BLaER1 (cell line): ENCODE measurements around the gene ASMTL.
"Not testable (repeated sequence)": the region's sequence is repeated elsewhere in the genome, so short reads cannot be mapped to it uniquely, and the experiment has no call there.

Experiments
- H3K27ac ChIP-seq: shearing (Covaris generic); formaldehyde crosslinking; 2 replicates; pipeline ENCODE4 v1.8.1; 2022
- H3K27me3 ChIP-seq: shearing (Covaris generic); formaldehyde crosslinking; 2 replicates; pipeline ENCODE4 v1.8.1; 2022
- H3K36me3 ChIP-seq: shearing (Covaris generic); formaldehyde crosslinking; 2 replicates; pipeline ENCODE4 v1.8.1; 2022
- H3K4me1 ChIP-seq: shearing (Covaris generic); formaldehyde crosslinking; 2 replicates; pipeline ENCODE4 v1.8.1; 2022
- H3K4me2 ChIP-seq: shearing (Covaris generic); formaldehyde crosslinking; 2 replicates; pipeline ENCODE4 v1.8.1; 2022
- H3K4me3 ChIP-seq: shearing (Covaris generic); formaldehyde crosslinking; 2 replicates; pipeline ENCODE4 v1.8.1; 2022
- H3K9ac ChIP-seq: shearing (Covaris generic); formaldehyde crosslinking; 2 replicates; pipeline ENCODE4 v1.8.1; 2022
- H3K9me3 ChIP-seq: shearing (Covaris generic); formaldehyde crosslinking; 2 replicates; pipeline ENCODE4 v1.8.1; 2022
- H4K20me1 ChIP-seq: shearing (Covaris generic); formaldehyde crosslinking; 2 replicates; pipeline ENCODE4 v1.8.1; 2022
- Cebpa-rat ChIP-seq: shearing (Covaris generic); IDR thresholded peaks from 2 replicates; pipeline ENCODE4 v1.8.1; 2022

ASMTL gene

GRCh38 chrX:1481636-1482529, 29.2 kb upstream of the ASMTL start:
- TF ChIP-seq Cebpa-rat, result peak; percentile 99
- Histone ChIP-seq H3K9me3 (peaks cover 16% of the 10 kb centered on the region), H3K4me3 (peak overlapping the region; percentile 45), H3K36me3 (peaks cover 75% of the 10 kb centered on the region), H3K9ac (peak overlapping the region; percentile 77), H4K20me1 (peaks cover 64% of the 10 kb centered on the region), H3K4me1 (peaks cover 69% of the 10 kb centered on the region), H3K27me3 (no peaks in the 10 kb centered on the region; the same call in 1 of the 2 replicates), H3K27ac (peak overlapping the region; percentile 92), H3K4me2 (peak overlapping the region; percentile 79)

GRCh38 chrX:1480082-1480785, 27.5 kb upstream of the ASMTL start:
- peaks cover 18% of the 10 kb centered on the region; the same call in 1 of the 2 replicates for H3K9me3 ChIP-seq
- peak overlapping the region; percentile 79; the same call in 1 of the 2 replicates for H3K4me2 ChIP-seq
- peak overlapping the region; percentile 92; the same call in 1 of the 2 replicates for H3K27ac ChIP-seq
- peaks cover 66% of the 10 kb centered on the region for H3K4me1 ChIP-seq
- H3K9ac ChIP-seq, result no peak overlapping the region
- peaks cover 78% of the 10 kb centered on the region for H3K36me3 ChIP-seq
- H3K4me3 ChIP-seq, result no peak overlapping the region
- peaks cover 67% of the 10 kb centered on the region for H4K20me1 ChIP-seq
- no peaks in the 10 kb centered on the region for H3K27me3 ChIP-seq
- TF ChIP-seq Cebpa-rat, result no peak

DNA sequence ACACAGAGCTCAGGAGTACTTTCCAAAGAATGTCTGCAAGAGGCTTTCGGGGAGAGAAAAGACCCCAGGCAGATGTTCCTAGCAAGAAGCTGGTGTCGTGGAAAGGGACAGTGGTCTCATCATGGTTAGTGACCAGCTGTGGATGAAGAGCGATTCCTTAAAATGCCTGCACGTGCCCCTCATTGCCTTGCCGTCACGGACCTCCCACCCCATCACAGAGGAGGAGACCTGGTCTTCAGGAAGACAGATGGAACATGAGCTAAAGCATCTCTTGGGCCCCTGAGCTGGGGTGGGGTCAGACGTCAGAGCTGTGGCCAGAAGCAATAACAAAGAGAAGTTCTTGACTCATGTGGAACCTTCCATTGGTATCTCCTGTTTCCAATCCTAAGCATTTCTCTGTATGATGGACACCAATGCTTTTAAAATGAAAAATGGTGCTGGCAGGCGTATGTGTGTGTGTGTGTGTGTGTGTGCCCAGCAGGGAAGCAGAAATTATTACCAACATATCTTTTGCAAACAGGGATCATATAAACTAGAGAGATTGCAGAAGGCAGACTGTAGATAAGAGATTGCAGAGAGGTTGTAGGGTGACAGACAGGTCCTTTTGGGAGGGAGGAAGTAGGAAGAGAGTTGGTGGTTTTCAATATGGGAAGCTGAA, 25.2 kb upstream of the ASMTL start:
- Histone ChIP-seq H3K27me3 (no peaks in the 10 kb centered on the region), H4K20me1 (peaks cover 54% of the 10 kb centered on the region), H3K4me1 (peaks cover 43% of the 10 kb centered on the region), H3K9me3 (peaks cover 19% of the 10 kb centered on the region; the same call in 1 of the 2 replicates), H3K27ac (peak overlapping the region; percentile 46; the same call in 1 of the 2 replicates), H3K4me3 (no peak overlapping the region), H3K36me3 (peaks cover 70% of the 10 kb centered on the region), H3K4me2 (peak overlapping the region; percentile 23; the same call in 1 of the 2 replicates), H3K9ac (no peak overlapping the region)
- TF ChIP-seq Cebpa-rat, result no peak

DNA sequence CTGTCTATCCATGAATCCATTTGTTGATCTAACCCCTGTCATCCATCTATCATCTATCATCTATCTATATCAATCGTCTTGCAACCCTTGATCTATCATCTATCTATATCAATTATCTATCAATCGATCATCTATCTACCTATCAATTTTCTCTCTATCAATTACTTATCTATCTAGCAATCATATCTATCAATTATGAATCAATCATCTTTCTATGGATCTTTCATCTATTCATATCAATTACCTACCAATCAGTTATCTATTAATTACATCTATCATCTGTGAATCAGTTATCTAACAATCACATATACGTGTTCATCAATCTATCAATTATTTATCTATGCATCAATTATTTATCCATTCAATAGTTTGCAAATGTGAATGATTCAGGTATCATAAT, 24.5 kb upstream of the ASMTL start:
- no peaks in the 10 kb centered on the region for H3K27me3 ChIP-seq
- TF ChIP-seq Cebpa-rat, result no peak
- H3K36me3 ChIP-seq, result peaks cover 70% of the 10 kb centered on the region
- no peak overlapping the region for H3K9ac ChIP-seq
- no peak overlapping the region; the same call in 1 of the 2 replicates for H3K27ac ChIP-seq
- no peak overlapping the region for H3K4me2 ChIP-seq
- no peak overlapping the region for H3K4me3 ChIP-seq
- H3K4me1 ChIP-seq, result peaks cover 40% of the 10 kb centered on the region
- peaks cover 54% of the 10 kb centered on the region for H4K20me1 ChIP-seq
- H3K9me3 ChIP-seq, result peaks cover 19% of the 10 kb centered on the region; the same call in 1 of the 2 replicates

- no peak overlapping the region for H3K4me3 ChIP-seq
- H3K9ac ChIP-seq, result no peak overlapping the region
- H3K27ac ChIP-seq, result no peak overlapping the region
- H3K27me3 ChIP-seq, result no peaks in the 10 kb centered on the region
- TF ChIP-seq Cebpa-rat, result no peak
- no peak overlapping the region for H3K4me2 ChIP-seq
- peaks cover 19% of the 10 kb centered on the region; the same call in 1 of the 2 replicates for H3K9me3 ChIP-seq
- H3K4me1 ChIP-seq, result peaks cover 42% of the 10 kb centered on the region
- peaks cover 70% of the 10 kb centered on the region for H3K36me3 ChIP-seq
- H4K20me1 ChIP-seq, result peaks cover 58% of the 10 kb centered on the region
Observed at GRCh38 chrX:1476682-1477081, 24.0 kb upstream of the ASMTL start.

DNA sequence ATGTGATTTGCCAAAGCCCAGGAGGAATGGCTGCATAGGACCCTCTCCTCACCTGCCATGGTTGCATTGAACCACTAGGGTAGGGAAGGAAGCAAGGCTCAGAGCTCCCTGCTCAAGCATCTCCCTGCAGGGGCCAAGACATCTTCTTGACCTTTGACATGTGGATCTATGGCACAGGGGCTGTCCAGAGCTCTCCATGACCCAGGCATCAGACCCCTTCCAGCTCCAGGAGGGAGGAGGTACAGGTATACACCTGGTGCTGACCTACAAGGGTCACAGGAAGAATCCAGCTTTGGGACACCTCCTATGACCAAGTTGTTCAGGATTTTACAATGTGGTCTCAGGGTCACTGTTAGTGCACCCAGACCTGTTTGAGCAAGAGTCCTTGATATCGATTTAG, 23.2 kb upstream of the ASMTL start:
- Histone ChIP-seq H3K27ac (no peak overlapping the region), H3K4me1 (peaks cover 43% of the 10 kb centered on the region)

DNA sequence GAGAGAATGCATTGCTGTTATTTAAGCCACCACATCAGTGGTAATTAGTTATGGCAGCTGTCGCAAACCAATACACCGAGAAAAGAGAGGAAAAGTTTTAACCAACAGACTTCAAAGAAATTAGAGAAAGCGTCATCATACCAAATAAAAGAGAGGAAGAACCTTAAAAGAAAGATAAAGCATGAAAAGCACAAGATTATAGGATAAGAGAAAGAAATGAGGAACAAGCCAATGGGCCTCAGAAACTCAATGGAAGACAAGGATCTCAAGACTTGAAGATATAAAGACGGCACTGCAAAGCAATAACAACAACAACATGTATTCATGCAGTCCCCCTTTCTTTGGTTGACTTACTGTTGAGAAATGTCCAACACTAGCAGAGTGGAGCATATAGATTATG, 22.8 kb upstream of the ASMTL start:
- peaks cover 60% of the 10 kb centered on the region for H3K36me3 ChIP-seq
- H4K20me1 ChIP-seq, result peaks cover 59% of the 10 kb centered on the region
- no peak overlapping the region for H3K27ac ChIP-seq
- H3K9ac ChIP-seq, result no peak overlapping the region
- no peak overlapping the region for H3K4me2 ChIP-seq
- TF ChIP-seq Cebpa-rat, result no peak
- H3K27me3 ChIP-seq, result no peaks in the 10 kb centered on the region
- peaks cover 19% of the 10 kb centered on the region; the same call in 1 of the 2 replicates for H3K9me3 ChIP-seq
- no peak overlapping the region for H3K4me3 ChIP-seq
- H3K4me1 ChIP-seq, result peaks cover 43% of the 10 kb centered on the region

More for the DNA sequence above, 23.2 kb upstream of the ASMTL start:
- no peak overlapping the region for H3K4me2 ChIP-seq
- TF ChIP-seq Cebpa-rat, result no peak
- H4K20me1 ChIP-seq, result peaks cover 59% of the 10 kb centered on the region
- no peaks in the 10 kb centered on the region for H3K27me3 ChIP-seq
- H3K36me3 ChIP-seq, result peaks cover 64% of the 10 kb centered on the region
- peaks cover 19% of the 10 kb centered on the region; the same call in 1 of the 2 replicates for H3K9me3 ChIP-seq
- no peak overlapping the region for H3K9ac ChIP-seq
- H3K4me3 ChIP-seq, result no peak overlapping the region

- H3K4me3 ChIP-seq, H3K9ac ChIP-seq, H3K27me3 ChIP-seq, H3K4me2 ChIP-seq, H3K27ac ChIP-seq: not testable (repeated sequence)
- Histone ChIP-seq H3K36me3 (peaks cover 52% of the 10 kb centered on the region), H4K20me1 (peaks cover 67% of the 10 kb centered on the region), H3K9me3 (peaks cover 13% of the 10 kb centered on the region; the same call in 1 of the 2 replicates), H3K4me1 (peaks cover 47% of the 10 kb centered on the region)
Observed at GRCh38 chrX:1474593-1474992, 21.9 kb upstream of the ASMTL start.

GRCh38 chrX:1472975-1473374, 20.3 kb upstream of the ASMTL start:
- H3K27ac ChIP-seq, result no peak overlapping the region

More at GRCh38 chrX:1472975-1473374, 20.3 kb upstream of the ASMTL start:
- Histone ChIP-seq H3K9ac (no peak overlapping the region), H4K20me1 (peaks cover 64% of the 10 kb centered on the region), H3K4me2 (no peak overlapping the region), H3K4me1 (peaks cover 44% of the 10 kb centered on the region), H3K36me3 (peaks cover 41% of the 10 kb centered on the region), H3K9me3 (peaks cover 13% of the 10 kb centered on the region; the same call in 1 of the 2 replicates), H3K4me3 (no peak overlapping the region), H3K27me3 (no peaks in the 10 kb centered on the region)
- no peak for TF ChIP-seq Cebpa-rat
